Measurements from ENCODE around the gene NINJ1.

Gene NINJ1

GRCh38 chr9:93167185-93167584 is 33.1 kb upstream of the NINJ1 start:
- no peak for DNase-seq (ENCODE audit: low spot score)
- H3K36me3 ChIP-seq (replicated peaks in 1 of 2; ENCODE audit: control insufficient read depth in 2 of 2, insufficient read depth in 2 of 2, low read length in 2 of 2), result no peaks in the 10 kb centered on the region
- no peak overlapping the region for H2BK120ac ChIP-seq (ENCODE audit: low read depth, low read length)
- no peak overlapping the region for H4K8ac ChIP-seq (ENCODE audit: low read depth, low read length)
- H3K4me3 ChIP-seq (ENCODE audit: low read length in 2 of 2), result no peak overlapping the region
- H3K27me3 ChIP-seq (ENCODE audit: control insufficient read depth in 3 of 3, insufficient read depth in 3 of 3, low read depth in 1 of 3, low read length in 3 of 3), result peaks cover 0 to 23% (median 0%) of the 10 kb centered on the region in 3 experiments
- H2BK12ac ChIP-seq (ENCODE audit: low read length), result no peak overlapping the region
- no CpG with 5 or more reads among the region's 6 CpGs for WGBS, 2 donors (ENCODE audit: extremely low coverage in 2 of 2, insufficient read length in 2 of 2, insufficient replicate concordance in 1 of 2)
- H3K27ac ChIP-seq (replicated peaks; ENCODE audit: low read length), result no peak overlapping the region
- H3K4me2 ChIP-seq (ENCODE audit: insufficient read depth, low read length, poor library complexity, severe bottlenecking), result no peak overlapping the region
- H2AK5ac ChIP-seq (ENCODE audit: low read depth, low read length), result no peak overlapping the region
- H3K18ac ChIP-seq (ENCODE audit: low read length), result no peak overlapping the region
- no peak overlapping the region for H3K23ac ChIP-seq (ENCODE audit: low read depth, low read length, poor library complexity)
- no peaks in the 10 kb centered on the region for H3K79me1 ChIP-seq (ENCODE audit: low read depth, low read length)
- H4K91ac ChIP-seq (ENCODE audit: low read depth, low read length, poor library complexity), result no peak overlapping the region
- H2BK5ac ChIP-seq (ENCODE audit: low read length), result no peak overlapping the region
- H3K9ac ChIP-seq (ENCODE audit: low read depth, low read length, poor library complexity), result no peak overlapping the region
- no peak overlapping the region for H3K14ac ChIP-seq (ENCODE audit: low read length)
- H2AFZ ChIP-seq (ENCODE audit: low read length), result no peak overlapping the region
- H3K4me1 ChIP-seq (ENCODE audit: control insufficient read depth in 2 of 2, insufficient read depth in 1 of 2, low read depth in 1 of 2, low read length in 2 of 2), result peaks cover 0 to 6% of the 10 kb centered on the region in 2 donors
- no peaks in the 10 kb centered on the region for H3K9me3 ChIP-seq (replicated peaks in 1 of 2; ENCODE audit: control insufficient read depth in 2 of 2, insufficient read depth in 1 of 2, low read depth in 1 of 2, low read length in 2 of 2)
- no peak overlapping the region for H3K4ac ChIP-seq (ENCODE audit: low read length)
- no peak overlapping the region for H2BK15ac ChIP-seq (ENCODE audit: low read length)

- DNase-seq (ENCODE audit: low spot score), result no peak
- no peak overlapping the region for H4K91ac ChIP-seq (ENCODE audit: low read depth, low read length, poor library complexity)
- H3K9ac ChIP-seq (ENCODE audit: low read depth, low read length, poor library complexity), result no peak overlapping the region
- H2BK15ac ChIP-seq (ENCODE audit: low read length), result no peak overlapping the region
- H4K8ac ChIP-seq (ENCODE audit: low read depth, low read length), result no peak overlapping the region
- no peak overlapping the region for H3K4me3 ChIP-seq (ENCODE audit: low read length in 2 of 2)
- no peak overlapping the region for H2AFZ ChIP-seq (ENCODE audit: low read length)
- no peak overlapping the region for H3K27ac ChIP-seq (replicated peaks; ENCODE audit: low read length)
- H3K36me3 ChIP-seq (replicated peaks in 1 of 2; ENCODE audit: control insufficient read depth in 2 of 2, insufficient read depth in 2 of 2, low read length in 2 of 2), result no peaks in the 10 kb centered on the region
- no peak overlapping the region for H2BK120ac ChIP-seq (ENCODE audit: low read depth, low read length)
- H2AK5ac ChIP-seq (ENCODE audit: low read depth, low read length), result no peak overlapping the region
- H3K4me2 ChIP-seq (ENCODE audit: insufficient read depth, low read length, poor library complexity, severe bottlenecking), result no peak overlapping the region
- H3K4me1 ChIP-seq (ENCODE audit: control insufficient read depth in 2 of 2, insufficient read depth in 1 of 2, low read depth in 1 of 2, low read length in 2 of 2), result peaks cover 0 to 6% of the 10 kb centered on the region in 2 donors
- no peak overlapping the region for H3K14ac ChIP-seq (ENCODE audit: low read length)
- no peak overlapping the region for H2BK5ac ChIP-seq (ENCODE audit: low read length)
- H3K27me3 ChIP-seq (ENCODE audit: control insufficient read depth in 3 of 3, insufficient read depth in 3 of 3, low read depth in 1 of 3, low read length in 3 of 3), result peaks cover 0 to 27% (median 0%) of the 10 kb centered on the region in 3 experiments
- no peak overlapping the region for H3K4ac ChIP-seq (ENCODE audit: low read length)
- no peak overlapping the region for H2BK12ac ChIP-seq (ENCODE audit: low read length)
- H3K9me3 ChIP-seq (replicated peaks in 1 of 2; ENCODE audit: control insufficient read depth in 2 of 2, insufficient read depth in 1 of 2, low read depth in 1 of 2, low read length in 2 of 2), result no peaks in the 10 kb centered on the region
- no peaks in the 10 kb centered on the region for H3K79me1 ChIP-seq (ENCODE audit: low read depth, low read length)
- no peak overlapping the region for H3K18ac ChIP-seq (ENCODE audit: low read length)
- H3K23ac ChIP-seq (ENCODE audit: low read depth, low read length, poor library complexity), result no peak overlapping the region
- no CpG with 5 or more reads among the region's 7 CpGs for WGBS, 2 donors (ENCODE audit: extremely low coverage in 2 of 2, insufficient read length in 2 of 2, insufficient replicate concordance in 1 of 2)
Observed at GRCh38 chr9:93166699-93167098, 32.6 kb upstream of the NINJ1 start.

- Histone ChIP-seq H3K4me1 (ENCODE audit: control insufficient read depth in 2 of 2, insufficient read depth in 1 of 2, low read depth in 1 of 2, low read length in 2 of 2) (peaks cover 0 to 6% of the 10 kb centered on the region in 2 donors), H3K14ac (ENCODE audit: low read length) (no peak overlapping the region), H2BK12ac (ENCODE audit: low read length) (no peak overlapping the region), H3K4me3 (ENCODE audit: low read length in 2 of 2) (peak overlapping the region in 1 of 2 donors; percentile 16), H2BK120ac (ENCODE audit: low read depth, low read length) (no peak overlapping the region), H4K91ac (ENCODE audit: low read depth, low read length, poor library complexity) (no peak overlapping the region), H2AFZ (ENCODE audit: low read length) (no peak overlapping the region), H3K18ac (ENCODE audit: low read length) (peak overlapping the region; percentile 53), H3K27ac (replicated peaks; ENCODE audit: low read length) (no peak overlapping the region), H3K36me3 (replicated peaks in 1 of 2; ENCODE audit: control insufficient read depth in 2 of 2, insufficient read depth in 2 of 2, low read length in 2 of 2) (no peaks in the 10 kb centered on the region), H2BK15ac (ENCODE audit: low read length) (peak overlapping the region; percentile 56), H3K23ac (ENCODE audit: low read depth, low read length, poor library complexity) (peak overlapping the region; percentile 59), H3K4me2 (ENCODE audit: insufficient read depth, low read length, poor library complexity, severe bottlenecking) (no peak overlapping the region), H3K27me3 (ENCODE audit: control insufficient read depth in 3 of 3, insufficient read depth in 3 of 3, low read depth in 1 of 3, low read length in 3 of 3) (peaks cover 0 to 20% (median 0%) of the 10 kb centered on the region in 3 experiments), H3K79me1 (ENCODE audit: low read depth, low read length) (no peaks in the 10 kb centered on the region), H3K9ac (ENCODE audit: low read depth, low read length, poor library complexity) (no peak overlapping the region), H4K8ac (ENCODE audit: low read depth, low read length) (no peak overlapping the region), H3K4ac (ENCODE audit: low read length) (no peak overlapping the region), H2BK5ac (ENCODE audit: low read length) (no peak overlapping the region), H3K9me3 (replicated peaks in 1 of 2; ENCODE audit: control insufficient read depth in 2 of 2, insufficient read depth in 1 of 2, low read depth in 1 of 2, low read length in 2 of 2) (no peaks in the 10 kb centered on the region), H2AK5ac (ENCODE audit: low read depth, low read length) (no peak overlapping the region)
- WGBS, 2 donors (ENCODE audit: extremely low coverage in 2 of 2, insufficient read length in 2 of 2, insufficient replicate concordance in 1 of 2), result no CpG with 5 or more reads among the region's 13 CpGs
- no peak for DNase-seq (ENCODE audit: low spot score)
Observed at GRCh38 chr9:93164085-93164484, 30.0 kb upstream of the NINJ1 start.

- peaks cover 0 to 13% (median 0%) of the 10 kb centered on the region in 3 experiments for H3K27me3 ChIP-seq (ENCODE audit: control insufficient read depth in 3 of 3, insufficient read depth in 3 of 3, low read depth in 1 of 3, low read length in 3 of 3)
- no peak overlapping the region for H2BK5ac ChIP-seq (ENCODE audit: low read length)
- H3K4me2 ChIP-seq (ENCODE audit: insufficient read depth, low read length, poor library complexity, severe bottlenecking), result no peak overlapping the region
- H2AFZ ChIP-seq (ENCODE audit: low read length), result peak overlapping the region; percentile 30
- H3K4me3 ChIP-seq (ENCODE audit: low read length in 2 of 2), result no peak overlapping the region
- peaks cover 0 to 6% of the 10 kb centered on the region in 2 donors for H3K4me1 ChIP-seq (ENCODE audit: control insufficient read depth in 2 of 2, insufficient read depth in 1 of 2, low read depth in 1 of 2, low read length in 2 of 2)
- no peak overlapping the region for H2BK15ac ChIP-seq (ENCODE audit: low read length)
- H3K36me3 ChIP-seq (replicated peaks in 1 of 2; ENCODE audit: control insufficient read depth in 2 of 2, insufficient read depth in 2 of 2, low read length in 2 of 2), result no peaks in the 10 kb centered on the region
- no peak overlapping the region for H3K27ac ChIP-seq (replicated peaks; ENCODE audit: low read length)
- H4K91ac ChIP-seq (ENCODE audit: low read depth, low read length, poor library complexity), result no peak overlapping the region
- no peak overlapping the region for H2AK5ac ChIP-seq (ENCODE audit: low read depth, low read length)
- no peak overlapping the region for H3K14ac ChIP-seq (ENCODE audit: low read length)
- H3K79me1 ChIP-seq (ENCODE audit: low read depth, low read length), result no peaks in the 10 kb centered on the region
- no peak overlapping the region for H2BK12ac ChIP-seq (ENCODE audit: low read length)
- no peak overlapping the region for H3K4ac ChIP-seq (ENCODE audit: low read length)
- peak overlapping the region; percentile 15 for H3K9ac ChIP-seq (ENCODE audit: low read depth, low read length, poor library complexity)
- no peak overlapping the region for H3K23ac ChIP-seq (ENCODE audit: low read depth, low read length, poor library complexity)
- WGBS, 2 donors (ENCODE audit: extremely low coverage in 2 of 2, insufficient read length in 2 of 2, insufficient replicate concordance in 1 of 2), result no CpG with 5 or more reads among the region's 11 CpGs
- H3K9me3 ChIP-seq (replicated peaks in 1 of 2; ENCODE audit: control insufficient read depth in 2 of 2, insufficient read depth in 1 of 2, low read depth in 1 of 2, low read length in 2 of 2), result no peaks in the 10 kb centered on the region
- no peak overlapping the region for H3K18ac ChIP-seq (ENCODE audit: low read length)
- no peak overlapping the region for H4K8ac ChIP-seq (ENCODE audit: low read depth, low read length)
- no peak for DNase-seq (ENCODE audit: low spot score)
- H2BK120ac ChIP-seq (ENCODE audit: low read depth, low read length), result no peak overlapping the region
Observed at GRCh38 chr9:93161786-93162562, 27.9 kb upstream of the NINJ1 start.

Measured in neuronal stem cell (in vitro differentiated cells).